ENCODE results near the gene NTRK1.

GRCh38 chr1:156922986-156923669 is 62.5 kb downstream of the NTRK1 start:
- no peak for TF ChIP-seq CTCF (IDR thresholded peaks at IDR 0.05)
- no peak for TF ChIP-seq EZH2 (IDR thresholded peaks at IDR 0.05; ENCODE audit: borderline replicate concordance, insufficient read depth, low read depth, low read length, poor library complexity, severe bottlenecking)

Measured in B cell (primary cell).